Suprapubic skin (tissue), 4 donors: ENCODE data around the gene CDK15. TPM values are rescaled to one million over a fixed set of nuclear protein-coding genes. Genes with fewer than 3 reads are reported as not detected.

Experiments used
- DNase-seq, 2 donors: peaks; one replicate each; pipeline ENCODE4 v3.0.0-alpha.2; 2019; ENCODE audit warnings: low spot score in 2 of 2
- H3K27ac ChIP-seq: fragments of 200-600 bp; sonication (generic); one replicate; pipeline ENCODE4 v1.5.1; 2019
- H3K27me3 ChIP-seq: fragments of 200-600 bp; sonication (generic); one replicate; pipeline ENCODE4 v1.5.1; 2019
- H3K36me3 ChIP-seq: fragments of 200-600 bp; sonication (generic); one replicate; pipeline ENCODE4 v1.5.1; 2019
- H3K4me1 ChIP-seq: fragments of 200-600 bp; sonication (generic); one replicate; pipeline ENCODE4 v1.5.1; 2019
- H3K4me3 ChIP-seq: fragments of 200-600 bp; sonication (generic); one replicate; pipeline ENCODE4 v1.5.1; 2019; ENCODE audit warnings: mild to moderate bottlenecking
- H3K9me3 ChIP-seq: fragments of 200-600 bp; sonication (generic); one replicate; pipeline ENCODE4 v1.5.1; 2019
- EP300 ChIP-seq: sonication (generic); formaldehyde crosslinking; IDR thresholded peaks from one replicate; pipeline ENCODE4 v1.6.1; 2017; ENCODE audit warnings: antibody characterized with exemption
- POLR2A ChIP-seq, 2 donors: fragments of 450-650 bp; IDR thresholded peaks; one replicate each; pipeline ENCODE4 v1.6.1; 2017; ENCODE audit warnings: antibody characterized with exemption in 2 of 2, mild to moderate bottlenecking in 2 of 2, moderate library complexity in 2 of 2
- POLR2AphosphoS5 ChIP-seq, 3 donors: sonication (generic); formaldehyde crosslinking; IDR thresholded peaks; one replicate each; pipeline ENCODE4 v1.6.1; 2017; ENCODE audit warnings: antibody characterized with exemption in 3 of 3
- WGBS: methylation state at CpG from one replicate; pipeline ENCODE4 v1.1.5; 2018; 5-methylcytosine and 5-hydroxymethylcytosine counted together
- total RNA-seq, 4 donors: library from RNA; depleted of rRNA; stranded (reverse); fragments of >200 nt; gene quantifications; one replicate each; pipeline ENCODE4 v1.1.0, GENCODE V29; 2016
- TF ChIP-seq, protein P1 (sequence below), 2 donors: fragments of 200-600 bp in 1 of 2; fragments of 450-650 bp in 1 of 2; sonication (generic) in 1 of 2; IDR thresholded peaks; one replicate each; pipeline ENCODE4 v1.5.1; 2016 to 2019; ENCODE audit warnings: antibody characterized with exemption in 2 of 2, mild to moderate bottlenecking in 1 of 2, moderate library complexity in 1 of 2

The CDK15 gene
- total RNA-seq, 4 donors from 2014 or later: 0.13 to 0.97 (median 0.66) TPM

DNA sequence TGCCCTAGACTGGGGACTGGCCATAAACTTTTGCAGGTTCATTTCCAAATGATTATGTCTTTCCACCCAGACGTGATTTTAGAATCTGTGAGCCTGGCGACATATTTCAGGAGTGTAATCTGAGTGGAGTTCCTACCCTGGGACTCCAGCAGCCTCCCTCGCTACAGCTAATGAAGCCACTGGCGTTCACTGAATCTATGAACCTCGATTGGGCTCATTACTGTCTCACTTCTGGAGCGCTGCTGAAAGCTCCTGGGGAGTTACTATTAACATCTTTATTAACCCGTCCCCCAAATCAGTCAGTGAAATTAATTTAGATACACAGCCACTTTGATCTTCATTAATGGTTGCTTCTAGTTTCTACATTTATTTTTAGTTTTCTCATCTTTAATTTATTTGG, 56.5 kb downstream of the CDK15 start:
- Histone ChIP-seq H3K4me3 (no peak overlapping the region), H3K27me3 (no peaks in the 10 kb centered on the region), H3K27ac (no peak overlapping the region), H3K36me3 (no peaks in the 10 kb centered on the region), H3K9me3 (no peaks in the 10 kb centered on the region), H3K4me1 (peaks cover 10% of the 10 kb centered on the region)
- DNase-seq: no peak
- TF ChIP-seq POLR2A (IDR thresholded peaks at IDR 0.05): no peak
- TF ChIP-seq POLR2AphosphoS5 (IDR thresholded peaks at IDR 0.05): no peak
- TF ChIP-seq, protein P1, sequence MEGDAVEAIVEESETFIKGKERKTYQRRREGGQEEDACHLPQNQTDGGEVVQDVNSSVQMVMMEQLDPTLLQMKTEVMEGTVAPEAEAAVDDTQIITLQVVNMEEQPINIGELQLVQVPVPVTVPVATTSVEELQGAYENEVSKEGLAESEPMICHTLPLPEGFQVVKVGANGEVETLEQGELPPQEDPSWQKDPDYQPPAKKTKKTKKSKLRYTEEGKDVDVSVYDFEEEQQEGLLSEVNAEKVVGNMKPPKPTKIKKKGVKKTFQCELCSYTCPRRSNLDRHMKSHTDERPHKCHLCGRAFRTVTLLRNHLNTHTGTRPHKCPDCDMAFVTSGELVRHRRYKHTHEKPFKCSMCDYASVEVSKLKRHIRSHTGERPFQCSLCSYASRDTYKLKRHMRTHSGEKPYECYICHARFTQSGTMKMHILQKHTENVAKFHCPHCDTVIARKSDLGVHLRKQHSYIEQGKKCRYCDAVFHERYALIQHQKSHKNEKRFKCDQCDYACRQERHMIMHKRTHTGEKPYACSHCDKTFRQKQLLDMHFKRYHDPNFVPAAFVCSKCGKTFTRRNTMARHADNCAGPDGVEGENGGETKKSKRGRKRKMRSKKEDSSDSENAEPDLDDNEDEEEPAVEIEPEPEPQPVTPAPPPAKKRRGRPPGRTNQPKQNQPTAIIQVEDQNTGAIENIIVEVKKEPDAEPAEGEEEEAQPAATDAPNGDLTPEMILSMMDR (IDR thresholded peaks at IDR 0.05): no peak
- no peak for TF ChIP-seq EP300
- WGBS: 88% methylated on average over 7 of the region's 7 CpGs

GRCh38 chr2:201866643-201867473, 60.5 kb downstream of the CDK15 start:
- Histone ChIP-seq H3K36me3 (no peaks in the 10 kb centered on the region), H3K27me3 (no peaks in the 10 kb centered on the region), H3K4me1 (no peaks in the 10 kb centered on the region), H3K27ac (no peak overlapping the region), H3K9me3 (no peaks in the 10 kb centered on the region), H3K4me3 (no peak overlapping the region)
- no peak for TF ChIP-seq EP300
- no peak for TF ChIP-seq POLR2AphosphoS5 (IDR thresholded peaks at IDR 0.05)
- no peak for TF ChIP-seq POLR2A (IDR thresholded peaks at IDR 0.05)
- TF ChIP-seq, protein P1 (IDR thresholded peaks at IDR 0.05): no peak
- WGBS: 82% methylated on average over 5 of the region's 5 CpGs
- DNase-seq: no peak

- no peaks in the 10 kb centered on the region for H3K4me1 ChIP-seq
- H3K27ac ChIP-seq: no peak overlapping the region
- no peak overlapping the region for H3K4me3 ChIP-seq
- H3K36me3 ChIP-seq: no peaks in the 10 kb centered on the region
- no peak for DNase-seq
- H3K9me3 ChIP-seq: no peaks in the 10 kb centered on the region
- TF ChIP-seq POLR2AphosphoS5 (IDR thresholded peaks at IDR 0.05) (no peak), POLR2A (IDR thresholded peaks at IDR 0.05) (no peak), EP300 (no peak)
- TF ChIP-seq, protein P1 (IDR thresholded peaks at IDR 0.05): no peak
- 94% methylated on average over 5 of the region's 5 CpGs for WGBS
- no peaks in the 10 kb centered on the region for H3K27me3 ChIP-seq
Measured at GRCh38 chr2:201871471-201871870, 65.1 kb downstream of the CDK15 start.

DNA sequence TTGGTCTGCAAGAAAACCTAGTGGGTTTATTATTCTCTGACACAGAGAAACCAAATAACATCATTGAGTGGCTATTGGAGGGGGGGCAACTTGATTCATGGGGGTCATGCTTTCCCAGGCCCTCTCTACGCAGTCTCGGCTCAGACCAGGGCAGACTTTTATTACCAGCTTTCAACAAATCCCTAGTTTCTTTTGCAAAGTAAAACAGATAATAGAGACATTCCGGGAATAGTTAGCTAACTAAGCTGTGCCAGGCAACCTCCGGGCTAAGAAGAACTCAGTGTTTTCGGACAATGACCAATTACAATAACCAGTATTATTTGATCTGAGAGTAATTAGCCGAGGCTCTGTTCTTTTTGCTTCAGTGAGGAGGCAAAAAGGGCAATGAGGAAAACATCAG, 66.3 kb downstream of the CDK15 start:
- no peak overlapping the region for H3K27ac ChIP-seq
- DNase-seq: no peak

DNA sequence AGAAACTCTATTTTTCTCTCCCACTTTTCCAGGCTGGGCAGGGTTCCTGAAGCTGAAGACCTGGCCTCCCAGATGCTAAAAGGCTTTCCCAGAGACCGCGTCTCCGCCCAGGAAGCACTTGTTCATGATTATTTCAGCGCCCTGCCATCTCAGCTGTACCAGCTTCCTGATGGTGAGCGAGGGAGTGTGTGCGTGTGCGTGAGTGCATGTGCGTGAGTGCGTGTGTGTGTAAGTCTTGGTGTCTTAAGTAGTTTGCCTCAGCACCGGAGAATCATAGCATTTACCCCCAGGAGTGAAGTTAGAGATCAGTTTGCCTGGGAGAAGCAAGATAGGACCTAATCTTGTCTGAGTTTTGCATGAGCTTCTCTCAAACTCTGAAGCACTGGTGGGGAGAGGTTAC, 73.7 kb downstream of the CDK15 start:
- Histone ChIP-seq H3K27me3 (no peaks in the 10 kb centered on the region), H3K27ac (no peak overlapping the region), H3K4me1 (peaks cover 19% of the 10 kb centered on the region), H3K9me3 (no peaks in the 10 kb centered on the region), H3K4me3 (no peak overlapping the region), H3K36me3 (no peaks in the 10 kb centered on the region)
- TF ChIP-seq, protein P1 (IDR thresholded peaks at IDR 0.05): no peak
- TF ChIP-seq POLR2A (IDR thresholded peaks at IDR 0.05) (no peak), POLR2AphosphoS5 (IDR thresholded peaks at IDR 0.05) (no peak), EP300 (no peak)
- DNase-seq: peak in 1 of 2 donors; percentile 34
- WGBS: 71% methylated on average over 10 of the region's 10 CpGs

More for the DNA sequence above, 66.3 kb downstream of the CDK15 start:
- Histone ChIP-seq H3K36me3 (no peaks in the 10 kb centered on the region), H3K4me1 (no peaks in the 10 kb centered on the region), H3K27me3 (no peaks in the 10 kb centered on the region), H3K4me3 (no peak overlapping the region), H3K9me3 (no peaks in the 10 kb centered on the region)
- TF ChIP-seq POLR2AphosphoS5 (IDR thresholded peaks at IDR 0.05) (no peak), EP300 (no peak), POLR2A (IDR thresholded peaks at IDR 0.05) (no peak)
- TF ChIP-seq, protein P1 (IDR thresholded peaks at IDR 0.05): no peak
- 82% methylated on average over 6 of the region's 6 CpGs for WGBS
